Measurements from ENCODE around the gene PLA2G2D.

Gene PLA2G2D

DNA sequence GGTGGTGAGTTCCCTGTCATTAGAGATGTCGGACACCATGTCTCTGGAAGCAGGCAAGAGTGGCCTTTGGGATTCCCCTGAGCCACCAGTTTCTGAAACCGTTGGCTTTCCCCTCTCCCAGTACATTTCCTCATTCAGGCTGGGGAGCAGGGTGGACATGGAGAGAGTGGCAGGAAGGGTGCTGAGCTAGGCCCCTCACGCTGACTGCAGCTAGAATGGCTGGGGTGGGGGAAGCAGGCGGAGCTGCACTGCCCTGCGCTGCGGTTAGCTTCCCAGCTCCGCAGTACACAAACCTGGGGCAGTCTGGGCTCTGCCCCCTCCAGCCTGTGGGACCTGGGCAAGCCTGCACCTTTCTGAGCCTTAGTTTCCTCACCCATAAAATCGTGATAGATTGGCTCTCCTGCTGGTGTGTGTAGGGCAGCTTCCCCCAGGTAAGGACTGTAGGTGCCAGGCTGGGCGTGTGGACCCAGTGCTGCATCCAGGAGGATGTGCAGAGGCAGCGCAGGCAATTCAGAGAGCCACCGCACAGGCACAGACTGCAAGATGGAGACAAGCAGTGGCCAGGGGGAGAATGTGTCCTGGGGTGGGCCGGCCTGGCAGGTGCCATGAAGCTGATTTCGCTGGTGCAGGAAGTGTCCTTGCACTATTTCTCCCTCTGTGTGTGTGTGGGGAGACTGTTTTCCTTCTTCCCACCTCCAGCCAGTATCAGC, 22.8 kb upstream of the PLA2G2D start:
- no peak overlapping the region for H3K9ac ChIP-seq (ENCODE audit: low read length)
- H4K20me1 ChIP-seq (ENCODE audit: low read depth, low read length) = no peaks in the 10 kb centered on the region
- H3K27me3 ChIP-seq (ENCODE audit: low read length) = no peaks in the 10 kb centered on the region
- no peaks in the 10 kb centered on the region for H3K79me2 ChIP-seq (ENCODE audit: insufficient read depth, low read length)
- no peaks in the 10 kb centered on the region for H3K9me2 ChIP-seq (replicated peaks; ENCODE audit: insufficient read depth, low read length)
- H3K9me3 ChIP-seq (ENCODE audit: insufficient read depth, low read length) = no peaks in the 10 kb centered on the region
- H3K36me3 ChIP-seq (ENCODE audit: low read length) = no peaks in the 10 kb centered on the region
- no peak overlapping the region for H2AFZ ChIP-seq (ENCODE audit: low read depth, low read length, severe bottlenecking)
- no peak overlapping the region for H3K4me2 ChIP-seq (ENCODE audit: low read depth, low read length, poor library complexity, severe bottlenecking)
- H3K27ac ChIP-seq (ENCODE audit: low read depth, low read length) = no peak overlapping the region
- no peak overlapping the region for H3K4me3 ChIP-seq (ENCODE audit: insufficient read depth, low read length, poor library complexity, severe bottlenecking)
- TF ChIP-seq, protein P1, sequence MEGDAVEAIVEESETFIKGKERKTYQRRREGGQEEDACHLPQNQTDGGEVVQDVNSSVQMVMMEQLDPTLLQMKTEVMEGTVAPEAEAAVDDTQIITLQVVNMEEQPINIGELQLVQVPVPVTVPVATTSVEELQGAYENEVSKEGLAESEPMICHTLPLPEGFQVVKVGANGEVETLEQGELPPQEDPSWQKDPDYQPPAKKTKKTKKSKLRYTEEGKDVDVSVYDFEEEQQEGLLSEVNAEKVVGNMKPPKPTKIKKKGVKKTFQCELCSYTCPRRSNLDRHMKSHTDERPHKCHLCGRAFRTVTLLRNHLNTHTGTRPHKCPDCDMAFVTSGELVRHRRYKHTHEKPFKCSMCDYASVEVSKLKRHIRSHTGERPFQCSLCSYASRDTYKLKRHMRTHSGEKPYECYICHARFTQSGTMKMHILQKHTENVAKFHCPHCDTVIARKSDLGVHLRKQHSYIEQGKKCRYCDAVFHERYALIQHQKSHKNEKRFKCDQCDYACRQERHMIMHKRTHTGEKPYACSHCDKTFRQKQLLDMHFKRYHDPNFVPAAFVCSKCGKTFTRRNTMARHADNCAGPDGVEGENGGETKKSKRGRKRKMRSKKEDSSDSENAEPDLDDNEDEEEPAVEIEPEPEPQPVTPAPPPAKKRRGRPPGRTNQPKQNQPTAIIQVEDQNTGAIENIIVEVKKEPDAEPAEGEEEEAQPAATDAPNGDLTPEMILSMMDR (IDR thresholded peaks at IDR 0.05; ENCODE audit: insufficient read depth, low read length, poor library complexity, severe bottlenecking) = no peak
- no peak for TF ChIP-seq EZH2phosphoT487 (conservative IDR thresholded peaks at IDR 0.05; ENCODE audit: low read length)
- no peaks in the 10 kb centered on the region for H3F3A ChIP-seq (ENCODE audit: insufficient read depth)

DNA sequence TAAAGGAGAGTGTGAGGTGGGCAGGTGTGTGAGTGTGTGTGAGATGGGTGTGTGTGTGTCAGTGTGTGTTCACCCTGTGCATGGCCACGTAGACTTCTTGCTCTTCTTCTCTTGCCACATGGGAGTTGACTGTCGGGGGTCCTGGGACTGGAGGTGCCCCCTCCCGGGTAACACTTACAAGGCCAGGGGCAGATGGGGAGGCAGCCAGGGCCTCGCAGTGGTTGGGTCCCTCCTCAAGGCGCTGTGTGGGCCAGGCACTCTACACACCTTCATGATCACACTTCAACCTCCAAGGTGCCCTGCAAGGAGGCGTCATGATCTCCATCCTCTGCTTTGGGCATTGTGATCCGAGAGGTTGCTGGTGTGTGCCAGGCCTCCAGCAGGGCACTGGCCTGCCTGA, 22.1 kb upstream of the PLA2G2D start:
- H3K36me3 ChIP-seq (ENCODE audit: low read length) = no peaks in the 10 kb centered on the region
- no peaks in the 10 kb centered on the region for H4K20me1 ChIP-seq (ENCODE audit: low read depth, low read length)
- no peaks in the 10 kb centered on the region for H3K9me3 ChIP-seq (ENCODE audit: insufficient read depth, low read length)
- no peaks in the 10 kb centered on the region for H3K9me2 ChIP-seq (replicated peaks; ENCODE audit: insufficient read depth, low read length)
- no peak overlapping the region for H3K4me2 ChIP-seq (ENCODE audit: low read depth, low read length, poor library complexity, severe bottlenecking)
- H3F3A ChIP-seq (ENCODE audit: insufficient read depth) = no peaks in the 10 kb centered on the region
- no peak overlapping the region for H3K9ac ChIP-seq (ENCODE audit: low read length)
- TF ChIP-seq, protein P1 (IDR thresholded peaks at IDR 0.05; ENCODE audit: insufficient read depth, low read length, poor library complexity, severe bottlenecking) = no peak
- no peak for TF ChIP-seq EZH2phosphoT487 (conservative IDR thresholded peaks at IDR 0.05; ENCODE audit: low read length)
- H3K27me3 ChIP-seq (ENCODE audit: low read length) = no peaks in the 10 kb centered on the region
- no peaks in the 10 kb centered on the region for H3K79me2 ChIP-seq (ENCODE audit: insufficient read depth, low read length)
- H2AFZ ChIP-seq (ENCODE audit: low read depth, low read length, severe bottlenecking) = no peak overlapping the region
- no peak overlapping the region for H3K4me3 ChIP-seq (ENCODE audit: insufficient read depth, low read length, poor library complexity, severe bottlenecking)
- no peak overlapping the region for H3K27ac ChIP-seq (ENCODE audit: low read depth, low read length)

DNA sequence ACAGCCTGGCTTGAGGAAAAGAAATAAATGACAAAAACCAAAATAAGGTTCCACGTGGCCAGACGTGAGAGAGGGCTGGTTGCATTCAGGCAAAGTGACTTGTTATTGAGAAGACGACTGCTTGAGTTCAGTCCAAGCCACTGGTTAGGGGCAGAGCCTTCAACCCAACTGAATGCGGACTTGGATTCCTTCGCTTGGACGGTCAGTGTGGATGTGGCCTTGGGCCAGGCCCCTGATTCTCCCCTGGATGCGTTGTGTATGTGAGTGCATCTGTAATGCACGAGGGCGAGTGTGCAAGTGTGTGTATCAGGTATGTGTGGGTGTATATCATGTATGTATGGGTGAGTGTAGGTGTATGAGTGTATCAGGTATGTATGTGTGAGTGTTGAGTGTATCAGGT, 21.7 kb upstream of the PLA2G2D start:
- H3K4me3 ChIP-seq (ENCODE audit: insufficient read depth, low read length, poor library complexity, severe bottlenecking) = no peak overlapping the region
- H3K9me2 ChIP-seq (replicated peaks; ENCODE audit: insufficient read depth, low read length) = no peaks in the 10 kb centered on the region
- H3K27me3 ChIP-seq (ENCODE audit: low read length) = no peaks in the 10 kb centered on the region
- H3K9ac ChIP-seq (ENCODE audit: low read length) = no peak overlapping the region
- H4K20me1 ChIP-seq (ENCODE audit: low read depth, low read length) = no peaks in the 10 kb centered on the region
- no peaks in the 10 kb centered on the region for H3K9me3 ChIP-seq (ENCODE audit: insufficient read depth, low read length)
- no peak overlapping the region for H2AFZ ChIP-seq (ENCODE audit: low read depth, low read length, severe bottlenecking)
- H3K36me3 ChIP-seq (ENCODE audit: low read length) = no peaks in the 10 kb centered on the region
- TF ChIP-seq, protein P1 (IDR thresholded peaks at IDR 0.05; ENCODE audit: insufficient read depth, low read length, poor library complexity, severe bottlenecking) = no peak
- TF ChIP-seq EZH2phosphoT487 (conservative IDR thresholded peaks at IDR 0.05; ENCODE audit: low read length) = no peak
- no peak overlapping the region for H3K27ac ChIP-seq (ENCODE audit: low read depth, low read length)
- H3K4me2 ChIP-seq (ENCODE audit: low read depth, low read length, poor library complexity, severe bottlenecking) = no peak overlapping the region
- H3K79me2 ChIP-seq (ENCODE audit: insufficient read depth, low read length) = no peaks in the 10 kb centered on the region
- no peaks in the 10 kb centered on the region for H3F3A ChIP-seq (ENCODE audit: insufficient read depth)

All from SU-DHL-6 (cell line).